IPS-18c (cell line): ENCODE data around the gene POTEF.
A peak's percentile ranks its signal among the peaks of the same experiment; 100 is the strongest.
"Not testable (repeated sequence)": the region's sequence is repeated elsewhere in the genome, so short reads cannot be mapped to it uniquely, and the experiment has no call there.

Experiments used
- H3K4me3 ChIP-seq: 2 replicates; pipeline ENCODE4 v1.7.0; 2013; ENCODE audit warnings: low read depth, mild to moderate bottlenecking, low read length, moderate library complexity; ENCODE audit not compliant: insufficient read depth
- H3K9me3 ChIP-seq: one replicate; pipeline ENCODE4 v1.6.1; 2013; ENCODE audit warnings: mild to moderate bottlenecking, low read length, moderate library complexity; ENCODE audit not compliant: control insufficient read depth, insufficient read depth

POTEF gene

DNA sequence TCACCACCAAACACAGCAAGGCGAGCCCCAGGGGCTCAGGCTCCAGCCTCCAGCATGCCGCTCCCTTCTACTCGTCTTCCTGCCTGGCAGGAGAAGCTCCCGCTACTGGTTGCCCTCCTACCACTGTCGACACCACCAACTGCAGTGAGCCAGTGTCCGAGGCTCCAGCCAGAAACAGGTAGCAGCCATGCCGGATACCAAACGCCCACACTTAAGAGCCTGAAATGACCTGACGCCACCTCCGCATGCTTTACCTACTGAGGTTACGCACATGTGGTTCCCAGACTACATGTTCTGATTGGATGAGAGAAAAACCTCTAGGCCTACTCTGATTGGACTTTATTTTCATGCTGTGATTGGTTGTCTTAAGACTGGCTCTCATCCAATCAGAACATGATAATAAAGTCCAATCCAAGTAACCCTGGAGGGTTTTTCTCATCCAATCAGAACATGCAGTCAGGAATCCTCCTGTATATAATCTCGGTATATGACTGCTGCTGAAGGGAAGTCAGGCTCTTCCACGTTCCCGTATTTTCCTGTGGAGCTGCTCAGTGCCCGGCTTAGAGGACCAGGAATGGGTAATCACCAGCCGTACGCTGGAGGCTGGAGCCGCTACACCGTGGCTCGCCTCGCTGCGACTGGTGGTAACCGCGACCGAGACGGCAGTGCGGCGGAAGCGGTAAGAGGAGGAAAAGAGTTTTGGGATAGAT lies at the start of gene POTEF:
Gene POTEF (minus strand): TSS at position 103 of the 710 bp plus-strand sequence. CDS start 8,707 bp downstream, outside the sequence.
- peak within 1 kb of the TSS; percentile 51; the same call in 1 of the 2 replicates for H3K4me3 ChIP-seq
- not testable (repeated sequence) for H3K9me3 ChIP-seq

DNA sequence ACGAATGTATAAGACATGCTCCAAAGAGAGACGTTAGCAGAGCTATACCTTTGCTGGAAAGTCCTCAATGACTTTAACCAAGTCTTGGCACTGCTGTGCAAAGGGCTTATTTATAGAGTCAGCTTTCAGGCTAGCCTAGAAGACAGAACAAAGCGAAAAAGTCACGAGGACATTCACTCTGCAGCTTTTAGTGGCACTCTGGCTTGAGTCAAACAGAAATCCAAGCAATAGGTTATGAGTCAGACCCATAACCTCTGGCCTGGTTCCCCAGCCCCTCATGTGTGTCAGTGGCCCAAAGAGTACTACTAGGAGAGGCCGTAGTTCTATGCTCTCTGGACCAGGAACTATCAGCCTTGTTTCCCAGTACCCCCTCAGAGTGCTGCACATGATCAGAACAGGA lies 45.8 kb upstream of the POTEF start:
- H3K4me3 ChIP-seq, result not testable (repeated sequence)

DNA sequence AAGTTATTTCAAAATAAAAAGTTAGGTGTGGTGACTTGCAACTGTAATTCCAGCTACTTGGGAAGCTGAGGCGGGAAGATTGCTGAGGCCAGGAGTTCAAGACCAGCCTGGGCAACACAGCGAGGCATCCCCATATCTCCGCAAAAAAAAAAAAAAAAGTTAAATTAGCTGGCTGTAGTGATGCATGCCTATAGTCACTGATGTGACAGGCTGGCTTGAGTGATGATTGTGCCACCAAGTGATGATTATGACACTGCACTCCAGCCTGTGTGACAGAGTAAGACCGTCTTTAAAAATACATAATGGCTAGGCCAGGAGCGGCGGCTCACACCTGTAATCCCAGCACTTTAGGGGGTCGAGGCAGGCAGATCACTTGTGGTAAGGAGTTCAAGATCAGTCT lies 40.9 kb upstream of the POTEF start:
- Histone ChIP-seq H3K9me3 (no peaks in the 10 kb centered on the region), H3K4me3 (no peak overlapping the region)

More for the DNA sequence above, 45.8 kb upstream of the POTEF start:
- H3K9me3 ChIP-seq, result not testable (repeated sequence)

DNA sequence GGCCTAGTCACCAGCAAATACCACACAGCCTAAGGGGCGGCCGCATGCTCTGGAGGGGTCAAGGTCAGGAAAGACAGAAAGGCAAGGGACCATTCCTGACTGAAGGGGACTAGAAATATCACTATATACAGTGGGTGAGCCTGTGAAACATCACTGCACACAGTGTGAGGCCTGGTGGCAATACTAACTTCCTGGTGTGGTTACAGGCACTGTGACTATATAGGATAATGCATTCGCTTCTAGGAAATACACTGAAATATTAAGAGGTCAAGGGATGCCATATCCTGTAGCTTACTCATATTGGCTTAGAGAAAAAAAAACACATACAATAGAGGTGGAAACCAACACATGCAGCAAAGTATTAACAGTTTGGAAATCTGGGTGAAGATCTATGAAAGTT lies 40.1 kb upstream of the POTEF start:
- not testable (repeated sequence) for H3K4me3 ChIP-seq, H3K9me3 ChIP-seq

DNA sequence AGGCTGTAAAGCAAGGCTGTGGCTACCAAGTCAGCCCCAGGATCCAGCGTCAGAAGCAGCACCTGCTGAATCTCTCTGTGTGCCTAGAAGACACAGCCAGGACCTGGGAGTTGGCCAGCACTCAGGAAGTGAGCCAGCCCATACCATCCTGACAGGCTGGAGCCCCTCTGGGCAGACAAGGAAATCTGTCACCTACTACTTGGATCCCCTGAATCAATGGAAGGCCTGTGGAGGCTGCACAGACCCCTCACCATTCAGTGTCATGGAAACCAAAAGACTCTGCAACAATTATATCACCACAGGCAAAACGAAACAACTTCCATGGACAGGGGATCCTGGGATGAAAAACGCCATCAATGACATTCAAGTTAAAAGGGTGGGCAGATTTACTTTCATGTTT lies 37.6 kb upstream of the POTEF start:
- H3K4me3 ChIP-seq, H3K9me3 ChIP-seq: not testable (repeated sequence)

DNA sequence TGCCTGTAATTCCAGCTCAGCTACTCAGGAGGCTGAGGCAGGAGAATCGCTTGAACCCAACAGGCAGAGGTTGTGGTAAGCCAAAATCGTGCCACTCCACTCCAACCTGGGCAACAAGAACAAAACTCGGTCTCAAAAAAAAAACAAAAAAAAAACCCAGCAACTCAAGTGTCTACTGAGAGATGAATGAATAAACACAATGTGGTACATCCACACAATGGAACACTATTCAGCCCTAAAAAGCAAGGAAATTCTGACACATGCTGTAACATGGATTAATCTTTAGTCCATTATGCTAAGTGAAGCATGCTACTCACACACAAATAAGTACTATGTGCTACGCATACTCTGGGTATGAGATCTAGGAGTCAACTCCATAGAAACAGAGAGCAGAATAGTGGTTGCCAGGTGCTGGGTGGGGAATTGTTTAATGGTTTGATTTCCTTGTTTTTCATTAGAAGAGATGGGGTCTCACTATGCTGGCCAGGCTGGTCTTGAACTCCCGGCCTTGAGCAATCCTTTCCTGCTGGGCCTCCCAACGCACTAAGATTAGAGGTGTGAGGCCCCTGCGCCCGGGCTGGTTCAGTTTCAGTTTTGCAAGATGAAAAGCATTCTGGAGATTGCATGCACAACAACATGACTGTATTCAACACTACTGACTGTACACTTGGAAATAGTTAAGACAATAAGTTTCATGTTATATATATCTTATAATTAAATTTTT lies 36.4 kb upstream of the POTEF start:
- Histone ChIP-seq H3K4me3 (no peak overlapping the region), H3K9me3 (no peaks in the 10 kb centered on the region)

DNA sequence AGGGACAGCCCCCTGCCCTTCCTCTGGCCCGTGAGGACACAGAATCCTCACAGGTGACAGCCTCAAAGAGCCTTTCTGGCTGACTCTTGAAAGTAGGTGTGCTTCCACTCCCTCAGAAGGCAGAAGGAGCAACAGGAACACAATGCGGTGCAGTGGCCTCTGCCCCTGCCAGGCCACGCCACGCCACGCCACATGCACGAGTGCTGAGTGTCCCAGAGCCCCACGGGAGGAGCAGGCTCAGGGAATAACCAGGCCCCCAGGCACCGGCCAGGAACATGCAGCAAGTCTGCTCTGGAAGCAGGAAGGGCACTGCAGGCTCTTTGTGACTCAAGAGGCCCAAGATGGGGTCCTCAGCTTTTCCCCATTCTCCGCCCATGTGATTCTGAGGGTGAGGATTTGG lies 33.9 kb upstream of the POTEF start:
- H3K9me3 ChIP-seq, result no peaks in the 10 kb centered on the region

DNA sequence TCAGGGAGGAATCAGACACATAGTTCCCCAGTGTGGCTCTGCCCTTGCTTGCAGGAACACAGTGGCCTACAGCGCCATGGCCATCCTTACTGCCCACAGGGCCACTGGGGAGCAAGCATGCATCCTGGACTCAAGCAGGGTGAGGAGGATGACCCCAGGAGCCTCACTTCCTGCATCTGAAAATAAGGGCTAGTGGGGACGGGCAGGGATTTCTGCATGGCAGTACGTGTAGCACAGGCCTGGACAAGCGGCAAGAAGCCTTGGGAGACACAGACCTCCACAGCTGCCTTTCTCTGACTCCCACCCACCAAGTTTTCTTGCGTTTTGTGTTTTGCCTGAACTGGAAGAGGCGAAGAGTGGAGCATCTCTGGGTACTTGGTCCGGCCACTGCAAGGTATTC lies 33.5 kb upstream of the POTEF start:
- H3K9me3 ChIP-seq, H3K4me3 ChIP-seq: not testable (repeated sequence)

More for the DNA sequence above, 33.9 kb upstream of the POTEF start:
- H3K4me3 ChIP-seq, result no peak overlapping the region

DNA sequence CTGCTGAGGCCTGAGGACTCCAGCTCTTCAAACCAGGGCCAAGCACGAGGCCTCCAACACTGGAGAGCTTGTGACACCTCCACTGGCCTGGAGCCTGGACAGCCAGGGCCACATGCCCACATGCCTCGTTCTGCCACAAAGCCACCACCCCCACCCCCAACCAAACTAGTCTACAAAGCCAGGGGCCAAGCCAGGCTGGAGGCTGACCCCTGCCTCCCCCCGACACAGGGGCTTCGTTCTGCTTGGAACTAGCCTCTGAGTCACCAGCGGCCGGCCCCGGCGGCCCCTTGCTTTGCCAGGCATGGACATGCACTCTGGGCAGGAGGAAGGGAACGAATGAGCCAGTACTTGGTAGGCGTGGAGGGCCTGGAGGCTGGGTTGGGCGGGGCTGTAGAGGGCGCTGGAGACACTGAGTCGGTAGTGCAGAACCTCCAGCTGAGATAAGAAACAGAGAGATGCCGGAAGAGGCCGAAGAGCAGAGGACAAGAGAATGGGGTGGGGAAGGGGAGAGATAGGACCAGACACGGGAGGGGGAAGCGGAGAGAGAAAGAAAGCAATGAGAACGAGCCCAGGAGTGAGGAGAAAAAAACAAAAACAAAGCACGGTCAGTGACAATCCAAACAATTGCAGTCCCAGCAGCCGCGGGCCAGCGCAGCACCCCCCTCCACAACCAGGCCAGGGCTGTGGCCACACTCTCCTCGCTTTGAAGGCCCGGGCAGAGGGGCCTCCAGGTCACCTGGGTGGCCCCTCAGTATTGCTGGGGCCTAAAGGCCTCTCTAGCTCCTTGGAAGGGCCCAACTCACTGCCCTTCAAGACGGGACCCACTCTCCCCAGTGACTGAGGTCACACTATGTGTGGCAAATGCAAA lies 32.0 kb upstream of the POTEF start:
- not testable (repeated sequence) for H3K4me3 ChIP-seq, H3K9me3 ChIP-seq

DNA sequence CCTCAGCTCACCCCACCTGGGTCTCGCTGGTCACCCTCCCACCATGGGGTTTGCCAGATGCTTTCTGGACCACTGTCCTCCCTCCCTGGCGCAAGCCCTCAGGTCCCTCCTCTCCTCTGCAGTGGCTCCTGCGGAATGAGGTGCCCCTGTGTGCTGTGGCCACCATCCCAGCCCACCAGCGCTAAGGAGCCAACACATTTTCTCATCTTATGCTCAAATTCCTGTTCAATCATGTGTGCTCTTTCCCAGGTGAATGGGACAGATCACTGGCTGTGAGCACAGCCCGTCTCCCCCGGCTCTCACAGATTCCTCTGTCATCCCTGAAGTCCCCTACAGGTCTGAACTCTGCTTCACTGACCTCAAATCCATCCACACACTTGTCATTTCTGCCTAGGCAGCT lies 31.1 kb upstream of the POTEF start:
- no peak overlapping the region for H3K4me3 ChIP-seq
- H3K9me3 ChIP-seq, result no peaks in the 10 kb centered on the region

DNA sequence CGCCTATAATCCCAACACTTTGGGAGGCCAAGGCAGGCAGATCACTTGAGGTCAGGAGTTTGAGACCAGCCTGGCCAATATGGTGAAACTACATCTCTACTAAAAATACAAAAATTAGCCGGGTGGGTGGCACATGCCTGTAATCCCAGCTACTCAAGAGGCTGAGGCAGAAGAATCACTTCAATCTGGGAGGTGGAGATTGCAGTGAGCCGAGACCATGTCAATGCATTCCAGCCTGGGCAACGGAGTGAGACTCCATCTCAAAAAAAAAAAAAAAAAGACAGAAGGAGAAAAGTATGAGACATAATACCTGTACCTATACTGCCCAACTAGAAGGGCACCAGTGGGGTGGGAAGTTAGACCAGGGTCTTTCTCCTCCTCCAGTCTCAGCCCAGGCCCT lies 30.4 kb upstream of the POTEF start:
- not testable (repeated sequence) for H3K4me3 ChIP-seq, H3K9me3 ChIP-seq

DNA sequence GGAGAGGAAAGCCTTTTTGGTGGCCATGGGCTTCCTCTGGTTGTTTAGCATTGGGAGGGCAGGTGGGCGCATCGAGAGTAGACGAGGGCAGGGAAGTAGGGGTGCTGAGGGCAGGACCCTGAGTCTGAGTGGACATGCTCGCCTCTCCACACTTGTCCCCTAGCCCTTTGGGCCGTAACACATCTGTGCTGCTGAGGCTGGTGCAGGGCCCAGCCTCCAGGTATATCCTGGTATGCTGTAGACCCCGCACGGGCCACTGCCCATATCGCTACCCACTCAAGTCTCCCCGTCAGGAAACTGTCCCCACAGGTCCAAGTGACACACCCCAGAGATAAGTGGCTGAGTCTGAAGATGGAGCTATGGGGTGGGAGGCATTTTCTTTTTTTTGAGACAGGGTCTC lies 29.6 kb upstream of the POTEF start:
- Histone ChIP-seq H3K4me3 (no peak overlapping the region), H3K9me3 (no peaks in the 10 kb centered on the region)

DNA sequence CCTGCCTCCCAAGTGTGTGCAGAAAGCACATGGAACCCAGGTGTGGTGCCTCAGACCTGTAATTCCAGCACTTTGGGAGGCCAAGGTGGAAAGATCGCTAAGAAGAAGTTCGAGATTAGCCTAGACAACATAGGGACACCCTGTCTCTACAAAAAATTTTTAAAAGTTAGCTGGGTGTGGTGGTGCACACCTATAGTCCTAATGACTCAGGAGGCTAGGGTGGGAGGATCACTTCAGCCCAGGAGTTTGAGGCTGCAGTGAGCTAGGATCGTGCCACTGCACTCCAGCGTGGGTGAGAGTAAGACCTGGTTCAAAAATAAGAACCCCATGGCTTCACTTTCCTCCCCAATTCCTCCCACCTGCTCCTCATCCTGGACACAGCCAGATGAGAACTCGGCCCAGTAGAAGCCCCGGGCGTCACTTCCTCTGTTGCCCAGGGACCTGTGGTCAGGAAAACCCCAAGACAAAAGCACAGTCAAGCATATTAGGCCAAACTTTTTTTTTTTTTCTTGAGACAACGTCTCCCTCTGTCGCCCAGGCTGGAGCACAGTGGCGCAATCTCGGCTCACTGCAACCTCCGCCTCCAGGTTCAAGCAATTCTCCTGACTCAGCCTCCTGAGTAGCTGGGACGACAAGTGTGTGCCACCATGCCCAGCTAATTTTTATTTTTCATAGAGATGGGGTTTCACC lies 28.9 kb upstream of the POTEF start:
- not testable (repeated sequence) for H3K9me3 ChIP-seq, H3K4me3 ChIP-seq

DNA sequence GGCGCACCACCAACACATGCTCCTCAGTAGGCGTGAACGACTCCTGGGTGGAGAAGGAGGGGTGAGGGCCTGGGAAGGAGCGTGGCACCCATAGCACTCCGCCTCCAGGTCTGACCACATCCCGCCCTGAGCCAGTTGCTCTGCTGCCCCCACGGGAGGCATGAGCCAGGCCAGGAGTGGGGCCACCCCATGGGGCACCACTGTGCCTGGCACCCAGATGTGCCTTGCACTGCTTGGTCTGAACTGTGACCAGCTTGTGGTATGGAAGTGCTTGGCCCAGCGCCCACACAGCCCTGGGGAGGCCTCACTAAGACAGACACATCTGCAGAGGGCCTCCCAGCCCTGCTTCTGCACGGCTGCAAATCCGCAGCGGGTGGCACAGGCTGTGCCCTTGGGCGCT lies 28.3 kb upstream of the POTEF start:
- not testable (repeated sequence) for H3K4me3 ChIP-seq, H3K9me3 ChIP-seq

DNA sequence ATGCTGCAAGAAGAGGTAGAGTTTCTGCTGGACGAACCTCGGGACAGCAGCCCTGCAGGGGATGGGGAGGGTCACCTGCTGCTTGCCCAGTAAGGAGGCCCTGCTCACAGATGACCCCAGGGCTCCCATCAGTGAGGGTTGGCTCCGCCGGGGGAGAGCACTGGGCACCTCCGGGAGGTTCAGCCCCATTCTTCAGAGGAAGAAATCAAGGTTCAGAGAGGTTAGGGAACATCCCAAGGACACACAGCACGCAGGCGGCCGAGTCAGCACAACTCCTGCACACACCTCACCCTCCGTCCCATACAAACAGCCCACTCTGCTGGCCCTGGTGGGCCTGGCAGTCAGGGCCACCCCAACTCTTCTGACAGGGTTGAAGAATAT lies 27.6 kb upstream of the POTEF start:
- Histone ChIP-seq H3K4me3 (no peak overlapping the region), H3K9me3 (no peaks in the 10 kb centered on the region)

DNA sequence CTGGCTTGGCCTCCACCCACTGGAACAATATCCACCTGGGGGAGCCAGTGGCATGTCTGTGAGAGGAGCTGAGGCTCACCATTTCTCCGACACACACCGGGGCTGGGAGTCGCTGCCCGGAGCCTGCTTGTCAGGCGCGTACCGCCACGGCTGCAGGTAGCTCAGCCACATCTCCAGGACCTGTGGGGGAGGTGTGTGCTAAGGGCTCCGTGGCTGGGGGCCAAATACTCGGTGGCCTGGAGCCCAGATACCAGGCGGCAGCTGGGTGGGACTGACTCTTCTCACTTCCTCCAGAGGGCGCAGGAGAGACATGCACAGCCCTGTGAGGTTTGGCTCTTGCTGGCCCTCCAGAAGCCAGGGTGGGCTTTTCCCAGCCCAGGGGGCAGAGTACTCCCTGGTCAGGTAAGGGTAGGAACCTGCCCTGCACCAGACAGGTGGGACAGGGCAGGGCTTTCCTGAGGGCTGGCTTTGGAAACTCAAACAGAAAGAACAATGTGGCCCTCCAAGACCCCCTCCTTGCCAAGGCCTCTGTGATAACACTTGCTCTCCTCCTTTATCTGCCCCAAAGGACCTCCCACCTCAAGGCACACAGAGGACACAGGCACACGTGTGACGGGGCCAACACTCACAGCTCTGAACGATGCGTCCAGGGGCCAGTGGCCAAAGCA lies 27.1 kb upstream of the POTEF start:
- not testable (repeated sequence) for H3K4me3 ChIP-seq, H3K9me3 ChIP-seq
